C1 segment of cervical spinal cord (tissue), 14 donors: Measurements from ENCODE around the gene DCXR.

ENCODE experiments used
- DNase-seq, 14 donors: peaks; one replicate each; lab custom pipeline; 2025; lab: John Stamatoyannopoulos, UW

DCXR gene

DNA sequence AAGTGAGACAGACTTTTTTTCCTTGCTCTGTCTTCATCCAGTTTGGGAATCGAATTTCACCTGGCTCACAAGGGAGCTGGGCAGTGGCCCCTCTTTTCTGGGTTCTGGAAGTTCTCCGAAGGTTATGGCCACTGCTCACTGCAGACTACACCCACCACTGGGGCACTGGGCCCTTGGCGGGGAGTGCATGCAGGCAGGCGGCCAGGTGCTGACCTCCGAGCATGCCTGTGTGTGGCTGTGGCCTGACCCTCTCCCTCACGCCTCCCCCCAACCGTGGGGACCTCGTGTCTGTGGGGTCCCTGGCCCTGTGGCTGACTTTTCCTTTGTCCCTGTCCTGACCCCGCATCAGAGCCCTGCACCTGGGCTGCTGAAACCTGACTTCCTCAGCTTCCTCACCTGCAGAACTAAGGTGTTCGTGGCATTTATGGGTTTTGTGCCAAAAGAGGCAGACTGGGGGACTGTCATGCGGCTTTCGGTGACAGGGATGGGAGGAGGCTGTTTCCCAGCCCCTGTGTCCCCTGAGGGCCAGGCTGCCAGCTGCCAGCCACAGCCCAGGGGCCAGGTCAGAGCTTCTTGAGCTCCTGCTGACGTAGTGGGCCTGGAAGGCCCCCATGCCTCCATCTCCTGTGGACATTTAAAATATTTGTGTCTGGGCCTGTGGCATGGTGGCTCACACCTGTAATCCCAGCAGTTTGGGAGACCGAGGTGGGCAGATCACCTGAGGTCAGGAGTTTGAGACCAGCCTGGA is 38.6 kb downstream of the DCXR start:
- no peak for DNase-seq

- DNase-seq = no peak
Observed at GRCh38 chr17:81998212-81998611, 39.3 kb downstream of the DCXR start.

DNA sequence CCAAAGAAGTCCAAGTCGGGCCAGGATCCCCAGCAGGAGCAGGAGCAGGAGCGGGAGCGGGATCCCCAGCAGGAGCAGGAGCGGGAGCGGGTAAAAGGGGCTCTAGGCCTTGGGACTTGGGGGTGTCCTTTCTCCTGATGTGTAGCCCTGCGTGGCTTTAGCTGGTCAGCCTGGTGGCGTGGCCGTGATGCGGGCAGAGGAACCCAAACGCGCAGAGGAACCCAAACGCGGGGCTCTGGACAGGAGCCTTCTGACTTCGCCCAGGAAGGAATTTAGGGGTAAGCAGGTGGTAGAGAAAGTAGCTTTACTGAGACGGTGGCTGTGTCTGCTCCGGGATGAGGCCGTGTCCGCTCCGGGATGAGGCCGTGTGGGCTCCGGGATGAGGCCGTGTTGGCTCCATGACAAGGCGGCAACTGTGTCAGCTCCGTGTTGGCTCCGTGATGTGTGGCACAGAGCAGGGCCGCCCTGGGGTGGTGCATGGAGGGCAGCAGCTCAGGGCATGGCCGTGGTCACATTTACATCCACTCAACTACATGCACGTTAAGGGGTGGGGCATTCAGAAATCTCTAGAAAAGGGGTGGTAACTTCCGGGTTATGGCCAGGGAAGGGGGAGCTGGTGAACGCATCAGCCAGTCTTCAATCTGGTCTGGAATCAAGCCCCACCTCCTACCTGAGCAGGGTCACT is 40.6 kb downstream of the DCXR start:
- DNase-seq = no peak

DNA sequence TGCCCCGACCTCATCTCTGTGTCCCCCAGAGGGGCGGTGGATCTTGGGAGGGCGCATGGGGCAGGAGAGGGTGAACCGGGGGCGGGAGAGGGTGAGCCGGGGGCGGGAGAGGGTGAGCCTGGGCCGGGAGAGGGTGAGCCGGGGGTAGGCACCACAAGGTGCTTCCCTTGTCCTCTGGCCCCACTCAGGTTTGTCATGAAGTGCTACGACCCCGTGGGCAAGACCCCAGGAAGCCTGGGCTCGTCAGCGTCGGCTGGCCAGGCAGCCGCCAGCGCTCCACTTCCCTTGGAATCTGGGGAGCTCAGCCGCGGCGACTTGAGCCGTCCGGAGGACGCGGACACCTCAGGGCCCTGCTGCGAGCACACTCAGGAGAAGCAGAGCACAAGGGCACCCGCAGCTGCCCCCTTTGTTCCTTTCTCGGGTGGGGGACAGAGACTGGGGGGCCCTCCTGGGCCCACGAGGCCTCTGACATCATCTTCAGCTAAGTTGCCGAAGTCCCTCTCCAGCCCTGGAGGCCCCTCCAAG is 41.2 kb downstream of the DCXR start:
- DNase-seq = no peak

DNA sequence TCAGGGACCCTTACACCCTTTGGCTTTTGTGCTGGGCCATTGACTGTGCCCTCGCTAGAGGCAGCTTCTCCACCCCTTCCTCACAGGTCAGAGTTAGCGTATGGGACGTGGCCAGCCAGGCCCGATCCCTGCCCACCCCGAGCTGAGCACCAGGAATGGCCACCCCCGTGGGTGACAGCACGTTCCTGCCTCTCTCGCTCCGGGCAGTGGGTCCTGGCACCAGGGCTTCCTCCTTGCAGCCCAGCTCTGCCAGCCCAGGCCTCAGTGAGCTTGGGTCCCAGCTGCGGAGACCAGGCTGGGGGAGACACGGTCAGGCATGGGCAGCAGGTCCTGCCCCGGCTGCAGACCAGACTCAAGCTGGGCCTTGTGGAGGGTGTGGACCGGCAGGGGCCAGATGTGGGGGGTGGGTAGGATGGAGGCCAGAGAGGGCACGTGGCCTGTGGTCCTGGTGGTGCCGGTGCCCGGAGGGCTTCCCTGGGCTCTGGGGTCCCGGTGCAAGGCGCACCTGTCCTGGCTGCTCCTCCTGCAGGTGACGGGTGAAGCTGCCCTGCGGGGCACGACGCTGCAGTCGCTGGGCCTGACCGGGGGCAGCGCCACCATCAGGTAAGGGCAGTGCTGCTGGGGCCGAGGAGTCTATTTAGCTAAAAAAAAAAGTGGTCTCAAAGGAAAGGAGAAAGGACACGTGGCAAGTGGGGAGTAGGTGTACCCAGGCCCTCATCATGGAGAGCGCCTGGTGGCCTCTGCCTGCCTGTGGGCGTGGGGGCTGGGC is 41.9 kb downstream of the DCXR start:
- no peak for DNase-seq

- DNase-seq = no peak
Observed at GRCh38 chr17:81994593-81995462, 42.7 kb downstream of the DCXR start.

GRCh38 chr17:81993729-81994592 is 43.5 kb downstream of the DCXR start:
- no peak for DNase-seq

- no peak for DNase-seq
Observed at GRCh38 chr17:81992306-81993102, 45.0 kb downstream of the DCXR start.

DNA sequence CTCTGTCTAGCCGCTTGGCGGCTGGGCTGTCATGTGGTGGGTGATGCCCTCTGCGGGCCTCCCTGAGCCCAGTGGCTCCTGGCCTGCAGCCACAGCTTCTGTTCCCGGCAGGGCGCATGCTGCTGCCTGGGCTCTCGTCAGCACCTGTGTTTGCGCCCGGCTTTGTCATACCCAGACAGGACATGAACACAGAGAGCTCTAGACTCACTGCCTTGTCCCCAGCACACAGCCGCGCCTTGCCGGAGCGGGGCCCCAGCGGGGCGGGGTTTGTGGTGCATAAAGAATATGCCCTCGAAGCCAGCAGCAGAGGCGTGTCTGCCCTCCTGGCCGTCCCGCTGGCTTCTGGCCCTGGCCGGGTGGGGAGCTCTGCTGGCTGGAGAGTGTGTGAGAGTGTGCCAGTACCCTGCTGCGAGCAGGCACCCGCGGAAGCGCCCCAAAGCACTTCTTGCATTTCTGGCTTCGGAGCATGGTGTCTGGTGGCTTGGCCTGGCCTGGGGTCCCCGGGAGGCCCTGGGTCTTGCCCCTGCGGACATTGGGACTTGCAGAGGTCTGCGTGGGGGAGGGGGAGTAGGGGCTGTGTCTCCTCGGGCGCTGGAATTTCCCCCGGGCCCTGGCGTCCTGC is 45.7 kb downstream of the DCXR start:
- DNase-seq = peak in 12 of 14 donors; percentile 19 to 89 (median 59)

DNA sequence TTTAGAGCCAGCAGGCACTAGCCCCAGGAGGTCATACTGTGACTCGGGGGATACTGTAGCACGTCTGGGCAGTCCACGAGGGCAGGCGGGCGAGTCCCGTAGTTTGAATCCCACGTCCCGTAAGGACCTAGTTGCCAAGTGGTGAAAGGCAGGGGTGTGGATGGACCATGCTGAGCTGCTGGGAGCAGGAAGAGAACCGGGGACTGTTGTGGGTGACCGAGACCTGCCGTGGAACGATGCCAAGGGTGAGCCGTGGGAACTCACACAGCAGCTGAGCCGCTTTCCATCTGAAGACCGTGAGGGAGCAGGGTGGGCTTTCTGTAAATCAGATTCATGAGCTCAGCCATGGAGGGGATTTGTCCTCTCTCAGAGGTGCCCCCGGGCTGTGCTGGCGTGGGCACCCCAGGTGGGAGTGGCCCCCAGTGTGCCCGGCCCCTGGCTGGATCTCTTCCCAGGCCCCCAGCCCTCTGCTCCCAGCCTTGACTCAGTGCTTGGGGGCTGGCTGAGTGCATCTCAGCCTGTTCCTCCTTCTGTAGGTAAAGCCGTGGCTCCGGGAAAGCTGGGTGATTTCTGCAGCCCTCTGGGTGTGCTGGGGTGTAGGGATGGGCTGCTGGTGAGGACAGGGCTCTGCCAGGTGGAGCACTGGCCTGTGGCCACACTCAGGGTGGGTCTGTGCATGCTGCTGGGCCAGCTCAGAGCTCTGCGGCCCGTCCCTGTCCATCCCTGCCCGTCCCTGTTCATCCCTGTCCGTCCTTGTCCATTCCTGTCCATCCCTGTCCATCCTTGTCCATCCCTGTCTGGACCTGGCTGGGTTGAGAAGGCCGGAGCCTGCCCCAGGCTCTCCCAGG is 46.4 kb downstream of the DCXR start:
- no peak for DNase-seq

GRCh38 chr17:81987161-81987770 is 50.2 kb downstream of the DCXR start:
- DNase-seq = no peak

DNA sequence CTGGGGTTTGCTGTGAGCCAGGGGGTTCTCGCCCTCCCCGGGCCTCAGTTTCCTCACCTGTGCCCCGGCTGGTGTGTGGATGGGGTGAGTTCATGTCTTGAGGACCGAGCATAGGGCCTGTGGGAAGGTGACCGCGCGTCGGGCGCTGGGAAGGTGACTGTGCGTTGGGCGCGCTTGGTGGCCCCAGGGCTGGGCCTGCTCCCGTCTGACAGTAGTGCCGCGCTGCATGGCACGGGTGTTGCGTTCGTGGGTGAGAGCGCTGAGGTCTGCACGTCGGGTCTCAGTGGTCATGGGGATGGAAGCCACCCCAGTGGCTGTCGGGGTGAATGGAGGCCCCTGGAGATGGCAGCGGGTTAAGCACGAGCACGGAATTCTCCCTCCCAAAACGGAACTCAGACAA is 50.9 kb downstream of the DCXR start:
- DNase-seq = no peak
